ENCODE data around the gene RNF183.

RNF183 gene, protein sequence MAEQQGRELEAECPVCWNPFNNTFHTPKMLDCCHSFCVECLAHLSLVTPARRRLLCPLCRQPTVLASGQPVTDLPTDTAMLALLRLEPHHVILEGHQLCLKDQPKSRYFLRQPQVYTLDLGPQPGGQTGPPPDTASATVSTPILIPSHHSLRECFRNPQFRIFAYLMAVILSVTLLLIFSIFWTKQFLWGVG

DNA sequence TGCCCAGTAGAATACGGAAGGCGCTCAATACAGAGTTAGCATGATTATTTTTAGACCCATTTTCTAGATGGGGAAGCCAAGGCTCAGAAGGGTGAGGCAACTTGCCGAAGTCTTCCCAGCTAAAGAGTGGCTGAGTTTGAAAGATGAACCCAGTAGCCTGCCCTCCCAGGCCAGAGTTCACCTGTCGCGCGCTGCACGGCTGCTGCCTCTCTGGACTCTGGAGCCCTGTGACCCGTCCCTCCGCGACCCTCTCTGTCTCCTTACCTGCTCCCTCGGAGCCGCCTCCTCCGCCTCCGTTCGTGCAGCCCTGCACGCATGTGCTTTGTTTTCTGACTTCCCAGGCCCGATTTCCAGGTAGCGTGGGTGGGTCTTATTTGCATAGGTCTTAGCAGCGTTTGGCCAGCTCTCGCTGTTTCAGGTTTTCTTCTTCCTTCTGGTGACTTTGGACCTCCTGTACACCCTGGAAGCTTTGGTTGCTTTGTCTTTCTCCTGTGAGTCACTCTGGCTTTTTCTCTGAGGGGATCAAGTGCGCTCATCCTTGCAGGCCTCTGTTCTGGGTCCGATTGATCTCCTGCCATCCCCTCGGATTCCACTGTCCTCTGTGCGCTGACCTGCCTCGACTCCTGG is at the start of gene RNF183:
TSS of gene RNF183 (minus strand) at position 585 of the 627 bp plus-strand sequence. CDS start 5,192 bp downstream, outside the sequence.
- DNase-seq = no peak

DNA sequence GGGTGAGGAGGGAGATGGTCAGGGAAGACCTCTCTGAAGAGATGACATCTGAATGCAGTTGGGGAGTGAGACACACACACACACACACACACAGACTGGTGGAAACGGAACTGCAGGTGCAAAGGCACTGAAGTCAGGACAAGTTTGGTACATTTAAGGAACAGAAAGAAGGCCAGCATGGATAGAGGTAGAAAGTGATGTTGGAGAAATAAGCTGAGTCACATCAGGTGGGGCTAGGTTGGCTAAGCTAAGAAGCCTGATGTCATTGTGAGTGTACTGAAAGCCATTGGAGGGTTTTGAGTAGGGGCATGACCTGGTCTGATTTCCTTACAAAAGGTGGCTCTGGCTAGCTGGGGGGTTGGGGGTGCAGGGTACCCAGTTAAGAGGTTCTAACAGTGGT is 49.2 kb upstream of the RNF183 start:
- no peak for DNase-seq

DNA sequence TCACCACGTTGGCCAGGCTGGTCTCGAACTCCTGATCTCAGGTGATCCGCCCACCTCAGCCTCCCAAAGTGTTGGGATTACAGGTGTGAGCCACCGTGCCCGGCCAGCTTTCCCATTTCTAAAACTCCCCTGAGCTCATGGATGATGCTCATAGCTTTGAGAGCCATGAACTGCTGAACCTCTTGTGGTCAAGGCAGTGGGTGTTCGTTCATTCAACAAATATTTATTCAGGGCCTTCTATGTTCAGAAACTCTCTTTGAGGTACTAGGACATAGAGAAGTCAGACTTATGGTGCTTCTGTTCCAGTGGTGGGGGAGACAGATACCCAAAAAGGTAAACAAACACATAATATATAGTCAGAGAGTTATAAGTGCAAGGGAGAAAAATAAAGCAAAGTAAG is 48.8 kb upstream of the RNF183 start:
- DNase-seq = no peak

DNA sequence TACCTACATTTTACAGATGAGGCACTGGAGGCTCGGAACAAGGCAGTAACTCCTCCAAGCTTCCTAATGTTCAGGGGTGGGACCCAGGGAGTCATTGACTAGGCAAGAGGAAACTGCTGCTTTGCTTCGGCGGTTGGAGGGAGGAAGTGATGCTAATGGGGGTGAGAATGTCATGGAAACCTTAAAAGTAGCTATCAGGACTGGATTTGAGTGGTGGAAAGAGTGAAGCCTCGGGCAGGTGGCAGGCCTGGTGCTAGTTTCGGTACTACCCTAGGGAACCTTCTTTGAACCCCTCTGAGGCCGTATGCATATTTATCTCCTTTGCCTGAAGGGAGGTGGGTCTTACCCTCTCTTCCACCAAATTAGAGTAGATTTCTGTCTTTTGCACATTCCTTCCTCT is 47.8 kb upstream of the RNF183 start:
- DNase-seq = no peak

DNA sequence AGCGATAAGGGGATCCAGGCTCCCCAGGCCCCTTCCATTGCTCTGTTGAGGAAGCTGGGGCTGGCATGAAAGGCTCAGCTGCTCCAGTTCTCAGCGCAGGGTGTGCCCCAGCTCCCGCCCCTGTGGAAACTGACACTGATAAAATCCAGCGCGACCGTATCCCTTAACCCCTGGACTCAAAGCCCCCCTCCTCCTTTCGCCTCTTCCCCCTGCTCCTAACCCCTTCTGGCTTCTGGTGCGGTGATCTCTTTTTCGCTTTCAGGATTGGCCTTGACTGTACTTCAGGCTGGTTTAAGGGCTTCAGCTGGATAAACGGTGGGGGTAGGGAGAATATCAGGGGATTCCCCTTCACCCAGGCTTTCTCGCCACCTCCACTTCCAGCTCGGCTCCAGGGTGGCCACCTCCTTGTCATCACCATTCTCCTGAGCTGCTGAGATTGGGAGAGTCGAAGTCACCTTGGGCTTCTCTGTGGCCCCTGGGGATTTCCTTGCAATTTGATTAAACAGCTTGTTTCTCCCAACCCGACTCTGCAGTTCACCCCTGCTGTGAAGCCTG is 47.0 kb upstream of the RNF183 start:
- DNase-seq = no peak

DNA sequence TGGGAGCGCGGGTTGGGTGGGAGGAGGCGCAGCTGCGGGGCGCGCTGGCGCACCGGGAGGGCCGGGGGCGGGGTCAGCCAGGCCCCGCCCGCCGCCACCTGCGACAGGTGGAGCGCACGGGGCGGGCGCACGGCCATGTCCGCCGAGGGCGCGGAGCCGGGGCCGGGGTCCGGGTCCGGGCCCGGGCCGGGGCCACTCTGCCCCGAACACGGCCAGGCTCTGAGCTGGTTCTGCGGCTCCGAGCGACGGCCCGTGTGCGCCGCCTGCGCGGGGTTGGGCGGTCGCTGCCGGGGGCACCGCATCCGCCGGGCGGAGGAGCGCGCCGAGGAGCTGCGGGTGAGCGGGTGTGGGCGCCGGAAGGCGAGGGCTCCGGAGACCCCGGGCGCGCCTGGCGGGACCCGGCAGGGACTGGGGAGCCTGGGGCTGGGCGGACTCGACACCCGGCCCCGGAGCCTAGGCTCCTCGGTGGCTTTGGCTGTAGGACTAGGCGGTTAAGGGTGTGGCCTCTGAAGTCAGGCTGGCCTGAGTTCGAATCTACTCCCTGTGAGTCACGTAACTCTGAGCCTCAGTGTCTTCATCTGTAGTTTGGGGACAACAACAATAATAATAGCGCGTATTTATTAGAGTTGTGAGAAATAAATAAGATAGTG is 46.4 kb upstream of the RNF183 start, which contains the start of gene BSPRY:
TSS of gene BSPRY (plus strand) at position 97 of the 650 bp plus-strand sequence. CDS start at position 136, 39 bp downstream.
- no peak for DNase-seq

DNA sequence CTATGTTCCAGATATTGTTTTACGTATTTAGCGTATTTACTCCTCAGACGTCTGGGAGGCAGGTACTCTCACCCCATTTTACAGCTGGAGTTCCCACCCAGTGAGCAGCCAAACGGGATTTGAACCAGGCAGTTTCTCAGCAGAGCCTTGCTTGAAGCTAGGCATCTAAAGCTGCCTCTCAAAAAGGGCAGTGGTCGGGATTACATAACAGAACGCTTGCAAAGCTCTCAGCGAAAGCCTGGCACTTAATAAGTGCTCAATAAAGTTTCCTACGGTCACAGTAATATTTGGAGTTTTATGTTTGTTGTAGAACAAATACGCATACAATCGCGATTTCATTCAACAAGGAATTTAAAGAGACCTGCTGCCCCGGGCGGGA is 45.9 kb upstream of the RNF183 start:
- no peak for DNase-seq

DNA sequence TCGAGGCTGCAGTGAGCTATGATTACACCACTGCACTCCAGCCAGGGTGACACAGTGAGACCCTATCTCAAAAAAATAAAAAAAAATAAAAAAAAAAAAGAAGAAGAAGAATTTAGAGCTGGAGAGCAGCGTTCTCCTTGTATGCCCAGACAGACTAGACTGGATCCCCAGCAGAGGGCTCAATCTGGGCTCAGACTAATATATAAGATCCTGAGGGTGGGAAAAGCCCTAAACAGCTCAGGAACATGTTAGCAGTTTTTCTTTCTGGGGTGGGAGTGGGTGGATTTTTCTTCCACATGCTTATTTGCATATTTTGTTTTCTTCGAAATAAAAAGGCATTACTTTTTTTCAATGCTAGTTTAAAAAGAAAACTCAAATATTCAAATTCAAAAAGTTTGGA is 45.3 kb upstream of the RNF183 start:
- no peak for DNase-seq

DNA sequence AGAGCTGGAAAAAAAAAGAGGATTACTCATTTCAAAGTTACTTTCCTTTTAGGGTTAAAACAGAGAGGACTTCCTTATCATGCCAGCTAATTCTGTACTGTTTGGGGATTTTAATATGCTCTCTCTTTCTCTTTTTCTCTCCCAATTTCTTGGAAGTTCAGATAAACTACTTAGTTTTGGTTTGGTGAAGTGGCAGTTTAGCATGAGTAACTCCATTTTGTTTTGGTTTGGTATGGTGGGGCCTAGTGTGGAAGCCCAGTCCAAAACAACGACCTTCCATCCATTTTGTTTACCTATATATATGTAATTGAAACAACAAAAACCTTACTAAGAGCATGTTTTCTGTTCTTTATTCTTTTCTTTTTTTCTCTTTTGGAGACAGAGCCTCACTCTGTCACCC is 42.5 kb upstream of the RNF183 start:
- DNase-seq = no peak

DNA sequence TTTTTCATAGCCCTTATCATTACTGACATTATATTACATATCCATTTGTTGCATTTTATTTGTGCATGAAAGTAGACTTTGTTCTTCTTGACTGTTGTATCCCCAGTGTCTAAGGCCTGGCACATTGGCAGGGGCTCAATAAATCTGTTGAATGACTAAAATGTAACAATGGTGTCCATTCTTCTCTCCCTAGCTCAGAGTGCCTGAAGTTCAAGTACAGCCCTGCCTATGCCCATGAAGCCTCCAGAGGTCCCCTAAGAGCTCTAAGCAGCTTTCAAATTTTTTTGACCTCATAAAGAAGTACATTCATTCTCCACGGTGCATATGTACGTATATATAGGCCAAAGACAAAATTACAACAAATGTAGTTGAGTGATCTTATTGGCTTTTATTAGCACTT is 42.0 kb upstream of the RNF183 start:
- DNase-seq = no peak

DNA sequence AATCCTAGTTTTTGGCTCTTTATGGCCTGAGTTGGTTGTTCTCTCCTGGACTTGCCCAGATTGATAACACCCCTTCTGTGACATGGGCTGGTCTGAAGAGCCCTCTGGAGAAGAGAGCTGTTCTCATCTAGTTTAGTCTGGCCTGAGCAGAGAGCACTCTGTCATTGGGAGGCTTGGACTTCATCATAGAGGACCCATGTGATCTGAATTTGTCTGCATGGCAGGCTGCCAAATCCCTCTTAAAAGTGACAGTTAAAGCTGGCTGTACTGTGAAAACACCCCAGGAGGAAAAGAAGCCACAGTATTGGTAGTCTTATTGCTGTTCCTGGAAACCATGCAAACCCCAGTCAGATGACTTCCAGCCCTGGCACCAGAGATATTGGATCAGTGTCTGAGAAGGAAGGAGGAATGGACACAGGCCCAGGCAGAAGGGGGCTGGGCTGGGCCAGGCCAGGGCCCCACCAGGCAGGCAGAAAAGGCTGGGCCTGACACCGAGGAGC is 40.6 kb upstream of the RNF183 start:
- peak; percentile 25 for DNase-seq

DNA sequence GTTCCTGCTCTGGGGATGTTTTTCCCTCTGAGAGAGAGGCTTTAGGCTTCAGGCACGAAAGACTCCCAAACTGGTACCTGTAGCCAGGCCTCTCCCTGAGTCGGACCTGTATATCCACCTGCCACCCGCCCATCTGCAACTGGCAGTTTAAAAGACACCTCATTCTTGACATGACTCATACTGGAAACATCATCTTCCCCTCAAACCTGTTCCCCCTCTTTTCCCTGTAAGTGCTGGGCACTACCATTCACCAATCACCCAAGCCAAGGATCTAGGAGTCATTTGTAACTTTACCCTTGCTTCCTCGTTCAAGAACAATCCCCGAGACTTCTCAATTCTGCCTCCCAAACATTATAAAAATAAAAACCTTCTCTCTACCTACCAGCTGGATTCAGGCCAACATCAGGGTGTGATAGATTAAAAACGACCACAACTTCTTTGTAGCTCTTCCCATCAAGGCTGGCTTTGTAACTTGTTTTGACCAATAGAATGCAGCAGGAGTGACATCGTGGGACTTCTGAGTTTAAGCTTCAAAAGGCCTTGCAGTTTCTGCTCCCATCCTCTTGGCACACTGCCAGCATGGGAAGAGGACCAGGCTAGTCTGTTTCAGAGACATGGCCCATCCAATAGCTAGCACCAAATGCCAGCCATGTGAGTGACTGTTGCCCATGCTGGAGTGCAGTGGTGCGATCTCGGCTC is 38.7 kb upstream of the RNF183 start:
- no peak for DNase-seq

DNA sequence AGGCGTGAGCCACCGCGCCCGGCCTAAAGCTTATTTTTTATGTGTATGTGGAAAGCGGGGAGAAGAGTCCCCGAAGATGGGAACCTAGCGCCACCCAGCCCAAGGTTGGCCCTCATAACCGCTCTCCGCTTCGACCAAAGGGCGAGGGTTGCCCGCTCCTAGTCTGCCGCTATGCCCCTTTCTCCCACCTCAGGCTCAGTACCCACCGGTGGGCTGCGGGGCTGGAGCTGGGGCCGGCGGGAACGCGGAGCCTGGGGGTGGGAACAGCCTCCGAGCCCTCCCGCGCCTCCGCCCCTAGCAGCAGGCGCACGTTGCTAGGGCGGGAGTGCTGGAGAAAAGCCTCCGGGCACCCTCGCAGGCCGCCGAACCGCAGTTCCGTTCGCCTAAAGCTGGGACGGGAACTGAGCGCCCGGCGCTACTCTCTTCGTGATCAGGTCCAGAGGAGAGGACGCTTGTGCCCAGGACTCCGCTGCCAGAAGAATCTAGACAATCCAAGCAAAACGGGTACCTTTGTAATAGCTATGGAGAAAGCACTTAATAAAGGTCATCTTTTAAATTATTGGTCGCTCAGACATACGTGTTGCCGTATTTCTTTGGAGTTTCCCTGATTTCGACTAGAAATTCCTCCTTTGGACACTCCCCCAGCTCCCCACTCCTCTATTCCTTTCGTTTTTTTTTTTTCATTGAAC is 37.0 kb upstream of the RNF183 start, which contains the start of gene WDR31:
TSS of gene WDR31 (minus strand) at position 265 of the 689 bp plus-strand sequence. CDS start 8,253 bp downstream, outside the sequence.
- DNase-seq = peak; percentile 88

DNA sequence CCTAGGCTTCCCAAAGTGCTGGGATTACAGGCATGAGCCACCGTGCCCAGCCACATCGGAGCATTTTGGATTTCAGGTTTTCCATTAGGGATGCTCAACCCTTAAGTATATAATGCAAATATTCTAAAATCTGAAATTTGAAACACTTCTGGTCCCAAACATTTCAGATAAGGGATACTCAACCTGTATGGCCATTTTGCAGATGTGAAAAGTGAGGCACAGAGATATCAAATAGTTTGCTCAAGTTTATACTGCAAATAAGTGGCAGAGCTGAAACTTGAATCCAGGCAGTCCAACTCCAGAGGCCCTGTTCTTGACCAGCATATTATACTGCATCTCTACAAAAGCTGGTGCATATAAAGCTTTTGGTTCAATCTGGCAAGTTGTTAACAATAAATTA is 34.5 kb upstream of the RNF183 start:
- DNase-seq = no peak

DNA sequence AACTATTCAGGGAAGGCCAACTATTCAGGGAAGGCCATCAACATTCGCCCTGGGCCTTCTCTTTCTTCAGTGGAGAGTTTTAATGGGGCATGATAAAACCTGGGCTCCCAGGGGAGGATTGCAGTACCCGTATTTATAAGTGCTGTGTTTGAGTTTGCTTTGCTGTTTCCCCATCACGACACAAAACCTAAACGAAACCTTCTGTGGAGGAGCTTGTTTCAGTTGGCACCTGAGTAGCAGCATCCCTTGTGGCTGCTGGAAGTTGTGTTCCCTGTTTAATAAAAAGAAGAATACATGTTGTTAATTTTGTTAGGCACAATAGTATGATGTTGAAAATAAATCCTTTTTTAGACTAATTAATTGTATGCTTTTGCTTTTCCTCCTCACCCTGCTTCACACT is 28.6 kb upstream of the RNF183 start:
- DNase-seq = no peak

DNA sequence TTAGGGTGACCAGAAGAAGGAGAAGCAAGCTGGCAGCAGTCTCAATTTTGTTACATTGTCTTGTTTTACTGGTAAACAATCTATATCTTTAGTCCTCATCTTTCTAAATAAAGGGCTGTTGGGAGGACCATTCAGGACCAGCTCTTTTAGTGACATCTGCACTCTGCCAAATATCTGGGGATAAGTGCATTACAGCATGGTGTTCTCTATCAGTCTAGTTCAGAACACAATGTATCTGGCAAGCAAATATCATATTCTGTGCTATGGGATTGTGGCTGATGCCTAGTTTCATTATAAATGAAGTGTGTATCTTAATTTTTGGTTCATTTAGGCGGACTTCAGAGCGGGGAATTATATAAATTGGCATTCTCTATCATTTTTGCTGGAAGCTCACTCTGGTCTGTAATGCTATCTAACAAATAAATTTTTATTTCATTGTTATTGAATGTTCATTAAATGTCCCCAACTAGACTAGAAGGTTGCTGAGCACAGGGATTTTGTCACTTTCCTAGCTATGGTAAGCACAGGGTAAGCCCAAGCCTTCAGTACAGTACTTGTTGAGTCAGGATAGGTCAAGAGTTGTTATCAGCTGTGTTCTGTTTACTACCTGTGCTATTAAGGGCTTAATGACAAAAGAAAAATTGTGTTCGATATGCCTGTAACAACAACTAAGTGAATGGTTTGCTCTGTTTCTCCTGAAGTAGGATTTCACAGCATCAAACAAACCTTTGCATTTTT is 25.0 kb upstream of the RNF183 start:
- DNase-seq = no peak

DNA sequence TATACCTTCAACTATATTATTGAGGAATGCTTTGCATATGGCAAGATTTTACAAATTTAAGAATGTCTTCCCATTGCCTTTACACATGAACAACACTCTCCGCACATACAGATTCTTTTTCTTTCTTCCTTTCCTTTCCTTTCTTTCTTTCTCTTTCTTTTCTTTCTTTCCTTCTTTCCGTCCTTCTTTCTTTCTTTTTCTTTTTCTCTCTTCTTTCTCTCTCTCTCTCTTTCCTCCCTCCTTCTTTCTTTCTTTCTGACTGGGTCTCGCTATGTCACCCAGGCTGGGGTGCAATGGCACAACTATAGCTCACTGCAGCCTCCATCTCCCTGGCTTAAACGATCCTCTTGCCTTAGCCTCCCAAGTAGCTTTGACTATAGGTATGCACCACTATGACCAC is 23.1 kb upstream of the RNF183 start:
- DNase-seq = no peak

DNA sequence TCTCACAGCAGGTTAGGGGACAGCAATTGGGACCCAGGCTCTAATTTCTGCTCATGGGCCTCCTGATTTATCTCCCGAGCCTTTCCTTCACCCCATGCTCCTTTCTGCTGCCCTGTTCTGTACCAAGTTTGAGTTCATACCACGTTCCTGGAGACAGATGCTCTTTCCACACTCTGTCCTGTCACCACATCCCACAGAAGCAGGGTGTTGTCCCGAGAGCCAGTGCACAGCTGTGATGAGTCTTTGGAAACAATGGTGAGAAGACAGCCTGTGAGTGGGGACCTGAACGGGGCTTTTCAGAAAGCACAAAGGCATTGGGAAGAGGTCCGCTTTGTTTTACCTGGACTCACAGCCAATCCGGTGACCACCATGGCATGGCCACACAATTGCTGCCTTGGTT is 19.5 kb upstream of the RNF183 start:
- DNase-seq = no peak

DNA sequence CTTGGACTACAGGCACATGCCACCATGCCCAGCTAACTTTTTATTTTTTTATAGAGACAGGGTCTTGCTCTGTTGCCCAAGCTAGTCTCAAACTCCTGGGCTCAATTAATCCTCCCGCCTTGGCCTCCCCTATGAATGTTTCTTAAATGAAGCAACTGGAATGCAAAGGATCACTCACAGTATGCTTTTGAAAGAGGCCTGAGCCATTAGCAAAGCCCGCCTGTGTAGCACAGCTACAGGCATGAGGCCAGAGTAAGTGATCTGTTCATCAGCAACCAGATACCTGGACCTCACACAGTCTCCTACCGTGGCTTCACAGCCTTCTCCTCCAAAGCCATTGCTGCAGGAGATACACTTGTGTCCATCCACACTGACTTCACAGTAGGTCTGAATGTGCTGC is 16.9 kb upstream of the RNF183 start:
- DNase-seq = no peak

DNA sequence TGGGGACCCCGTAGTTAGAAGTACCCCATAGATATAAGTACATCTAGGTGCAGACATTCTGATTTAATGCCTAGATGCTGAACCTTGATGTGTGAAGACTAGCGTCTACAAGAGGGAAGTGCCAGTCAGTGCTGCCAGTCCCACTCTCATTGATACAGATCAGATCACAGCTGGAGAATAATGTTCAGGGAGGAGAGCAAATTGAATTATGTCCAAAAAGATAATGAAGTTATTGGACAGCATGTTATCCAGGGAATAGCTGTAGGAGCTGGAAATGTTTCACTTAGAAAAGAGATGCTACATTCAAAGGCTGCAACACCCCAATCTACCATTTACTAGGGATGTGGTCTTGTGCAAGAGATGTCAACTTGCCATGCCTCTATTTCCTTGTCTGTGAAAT is 15.9 kb upstream of the RNF183 start:
- no peak for DNase-seq

DNA sequence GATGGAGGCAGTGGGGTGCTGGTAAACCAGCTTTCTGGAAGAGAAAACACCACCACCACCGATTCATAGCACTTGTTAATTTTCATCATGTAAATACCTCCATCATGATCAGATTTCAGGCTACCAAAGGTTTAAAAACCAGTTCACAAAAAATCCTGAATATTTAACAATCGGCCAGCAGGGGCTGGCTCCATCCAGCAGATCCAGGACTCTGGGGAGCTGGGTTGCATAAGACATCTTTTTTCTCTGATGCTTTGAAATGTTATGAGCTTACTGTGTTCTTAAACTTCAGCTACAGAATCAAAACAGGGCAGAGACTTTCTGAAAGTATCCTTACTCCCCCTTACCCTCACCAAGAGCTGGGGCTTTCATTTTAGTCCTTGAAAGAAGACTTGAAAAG is 14.6 kb upstream of the RNF183 start:
- DNase-seq = no peak

DNA sequence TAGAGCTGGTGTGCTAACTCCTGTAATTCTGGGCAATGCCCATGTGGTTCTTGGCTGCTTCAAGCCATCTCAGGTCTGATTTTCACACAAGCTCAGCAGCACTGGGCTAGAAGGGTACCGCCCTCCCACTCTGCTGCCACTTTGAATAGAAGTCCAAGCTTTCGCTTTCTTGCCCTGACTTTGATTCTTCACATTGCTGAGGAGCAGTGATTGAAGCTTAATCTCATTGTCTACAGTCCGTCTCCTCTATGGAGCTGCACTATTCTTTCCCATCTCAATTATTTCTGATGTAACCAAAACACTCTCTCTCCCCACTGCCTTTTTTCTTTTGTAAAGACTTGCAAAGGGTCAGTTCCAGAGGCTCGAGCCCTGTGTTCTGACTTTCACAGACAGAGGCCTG is 12.9 kb upstream of the RNF183 start:
- no peak for DNase-seq
